HL-60/S4 treated with phorbol 12-myristate 13-acetate at 8.2 ng/mL for 4 days and 3 days (cell line): ENCODE data around the gene DPH1.
"Not testable (repeated sequence)": the region's sequence is repeated elsewhere in the genome, so short reads cannot be mapped to it uniquely, and the experiment has no call there.

Experiments
- in situ Hi-C: fragments of 300-500 bp; cut with MboI; formaldehyde crosslinking; loops from 2 replicates; pipeline ENCODE4 v1.15.0; 2022; ENCODE audit warnings: low sequenced_read_pairs

The DPH1 gene

GRCh38 chr17:2029911-2030778, at the start of gene DPH1:
DPH1 (plus strand) TSS chr17:2030153; CDS start chr17:2030170, 17 bp downstream.
- in situ Hi-C loops: no loop called here

- in situ Hi-C loops: no loop called here
Observed at GRCh38 chr17:1980665-1981250, 49.2 kb upstream of the DPH1 start.

GRCh38 chr17:1982793-1983366, 47.1 kb upstream of the DPH1 start:
- in situ Hi-C loops: not testable (repeated sequence)

GRCh38 chr17:1985093-1985492, 44.9 kb upstream of the DPH1 start:
- in situ Hi-C loops: no loop called here

- in situ Hi-C loops: no loop called here
Observed at GRCh38 chr17:1985686-1986085, 44.3 kb upstream of the DPH1 start.

GRCh38 chr17:1986783-1987451, 43.0 kb upstream of the DPH1 start:
- in situ Hi-C loops: no loop called here

GRCh38 chr17:1989135-1989534, 40.8 kb upstream of the DPH1 start:
- in situ Hi-C loops: no loop called here

GRCh38 chr17:1992541-1992940, 37.4 kb upstream of the DPH1 start:
- in situ Hi-C loops: no loop called here

GRCh38 chr17:1994707-1995106, 35.2 kb upstream of the DPH1 start:
- in situ Hi-C loops: no loop called here

- in situ Hi-C loops: no loop called here
Observed at GRCh38 chr17:1995321-1995892, 34.5 kb upstream of the DPH1 start.

- in situ Hi-C loops: no loop called here
Observed at GRCh38 chr17:1995907-1996799, 33.8 kb upstream of the DPH1 start.

- in situ Hi-C loops: no loop called here
Observed at GRCh38 chr17:1996800-1997288, 33.1 kb upstream of the DPH1 start.

- in situ Hi-C loops: no loop called here
Observed at GRCh38 chr17:1997289-1997926, 32.5 kb upstream of the DPH1 start.

- in situ Hi-C loops: no loop called here
Observed at GRCh38 chr17:1997927-1998742, 31.8 kb upstream of the DPH1 start.

GRCh38 chr17:1999557-2000251, 30.2 kb upstream of the DPH1 start:
- in situ Hi-C loops: no loop called here

GRCh38 chr17:2002767-2003329, 27.1 kb upstream of the DPH1 start:
- in situ Hi-C loops: no loop called here

GRCh38 chr17:2003525-2003924, 26.4 kb upstream of the DPH1 start:
- in situ Hi-C loops: no loop called here
